GM12892 (cell line): ENCODE data around the gene GUCY2C.
"Not testable (repeated sequence)": the region's sequence is repeated elsewhere in the genome, so short reads cannot be mapped to it uniquely, and the experiment has no call there.

Source experiments
- DNase-seq: peaks from one replicate; pipeline ENCODE4 v3.0.0; 2011; ENCODE audit not compliant: insufficient read length
- FAIRE-seq: peaks from 2 replicates; lab custom pipeline; 2011; peaks lifted over from hg19 to GRCh38; lab: Jason Lieb, UNC
- POLR2A ChIP-seq: IDR thresholded peaks from 2 replicates; pipeline ENCODE4 v1.6.1; 2011; ENCODE audit warnings: low read depth, low read length, control low read depth
- POLR2AphosphoS5 ChIP-seq: IDR thresholded peaks from 2 replicates; pipeline ENCODE4 v1.6.1; 2011; ENCODE audit warnings: low read depth, low read length, control low read depth
- TAF1 ChIP-seq: IDR thresholded peaks from 2 replicates; pipeline ENCODE4 v1.6.1; 2011; ENCODE audit warnings: low read depth, mild to moderate bottlenecking, control low read depth, low read length, borderline replicate concordance

GUCY2C gene

GRCh38 chr12:14700935-14701334 is 4.5 kb upstream of the GUCY2C start:
- FAIRE-seq: no peak
- no peak for DNase-seq
- TF ChIP-seq TAF1: no peak

DNA sequence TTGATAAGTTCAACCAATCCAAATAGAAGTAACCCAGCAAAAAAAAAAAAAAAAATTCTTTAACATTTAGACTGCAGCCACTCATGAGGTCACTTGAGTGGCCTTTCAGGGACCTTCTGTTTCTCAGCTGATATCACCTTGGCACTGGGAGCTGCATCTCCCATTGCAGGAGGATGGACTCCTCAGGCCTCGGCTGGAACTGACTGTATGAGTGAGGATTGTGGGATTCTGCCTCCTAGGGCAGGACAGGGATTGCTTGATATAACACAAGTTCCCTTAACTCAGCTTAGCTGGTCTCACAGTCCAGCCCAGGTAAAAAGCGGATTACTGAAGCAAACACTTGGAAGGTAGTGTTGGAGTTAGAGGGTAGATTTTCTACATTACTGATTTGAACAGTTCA is 3.5 kb upstream of the GUCY2C start:
- TF ChIP-seq TAF1 (no peak), POLR2AphosphoS5 (no peak), POLR2A (no peak)
- DNase-seq (no peak), FAIRE-seq (no peak)

GRCh38 chr12:14698555-14698954 is 2.2 kb upstream of the GUCY2C start:
- TF ChIP-seq POLR2A (no peak), POLR2AphosphoS5 (no peak), TAF1 (no peak)
- FAIRE-seq (no peak), DNase-seq (no peak)

DNA sequence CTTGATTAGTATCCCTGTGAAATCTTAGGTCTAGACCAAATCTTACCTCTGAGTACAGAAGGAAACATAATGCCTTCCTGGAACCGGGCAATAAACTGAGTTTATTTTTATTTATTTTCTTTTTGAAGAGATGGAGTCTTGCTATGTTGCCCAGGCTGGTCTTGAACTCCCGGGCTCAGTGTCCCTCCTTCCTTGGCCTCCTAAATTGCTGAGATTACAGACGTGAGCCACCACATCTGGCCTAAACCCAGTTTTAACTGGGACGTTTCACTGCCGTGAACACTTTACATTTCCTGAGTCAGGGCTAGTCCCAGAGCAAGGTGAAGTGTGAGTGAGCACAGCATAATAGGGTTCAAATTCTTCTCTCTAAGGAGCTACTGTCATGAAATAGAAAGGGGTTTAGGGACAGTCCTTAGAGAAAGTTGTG is 671 bp downstream of the GUCY2C start:
- no peak for FAIRE-seq
- TF ChIP-seq TAF1 (no peak), POLR2A (no peak), POLR2AphosphoS5 (no peak)

GRCh38 chr12:14694970-14695369 is 1.4 kb downstream of the GUCY2C start:
- FAIRE-seq (no peak), DNase-seq (no peak)
- no peak for TF ChIP-seq POLR2A

More for the DNA sequence above, 671 bp downstream of the GUCY2C start:
- no peak for DNase-seq

- FAIRE-seq: no peak
- no peak for TF ChIP-seq POLR2A
- TF ChIP-seq POLR2AphosphoS5: no peak
- TF ChIP-seq TAF1: no peak
These were observed 2.2 kb downstream of the GUCY2C start for GRCh38 chr12:14694145-14694714.

GRCh38 chr12:14693116-14693515 is 3.3 kb downstream of the GUCY2C start:
- TF ChIP-seq TAF1 (no peak), POLR2A (no peak), POLR2AphosphoS5 (no peak)
- FAIRE-seq: no peak
- no peak for DNase-seq

More at GRCh38 chr12:14694145-14694714, 2.2 kb downstream of the GUCY2C start:
- no peak for DNase-seq

DNA sequence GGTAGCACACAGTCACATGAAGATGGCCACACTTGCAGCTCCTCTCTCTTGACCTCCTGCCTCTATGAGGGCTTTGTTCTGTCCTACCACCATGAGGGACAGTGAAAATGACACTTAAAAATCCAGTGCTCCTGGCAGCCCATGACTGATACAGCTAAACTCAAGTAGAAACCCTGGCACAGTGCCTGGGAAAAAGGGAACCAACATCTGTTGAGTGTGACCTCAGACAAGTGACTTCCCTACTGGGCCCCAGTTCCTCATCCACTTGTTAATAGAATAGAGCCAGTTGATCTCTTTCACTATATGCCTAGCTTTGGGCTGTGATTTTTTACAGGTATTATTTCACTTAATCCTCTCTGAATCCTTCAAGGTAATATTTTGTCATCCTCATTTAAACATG is 4.8 kb downstream of the GUCY2C start:
- DNase-seq (no peak), FAIRE-seq (no peak)
- TF ChIP-seq POLR2A (no peak), TAF1 (no peak), POLR2AphosphoS5 (no peak)

- FAIRE-seq: no peak
- TF ChIP-seq POLR2A (no peak), TAF1 (no peak), POLR2AphosphoS5 (no peak)
- no peak for DNase-seq
These were observed 6.4 kb downstream of the GUCY2C start for GRCh38 chr12:14689996-14690395.

GRCh38 chr12:14689144-14689543 is 7.3 kb downstream of the GUCY2C start:
- no peak for TF ChIP-seq TAF1
- TF ChIP-seq POLR2AphosphoS5: no peak
- TF ChIP-seq POLR2A: no peak
- FAIRE-seq: peak; percentile 33
- no peak for DNase-seq

DNA sequence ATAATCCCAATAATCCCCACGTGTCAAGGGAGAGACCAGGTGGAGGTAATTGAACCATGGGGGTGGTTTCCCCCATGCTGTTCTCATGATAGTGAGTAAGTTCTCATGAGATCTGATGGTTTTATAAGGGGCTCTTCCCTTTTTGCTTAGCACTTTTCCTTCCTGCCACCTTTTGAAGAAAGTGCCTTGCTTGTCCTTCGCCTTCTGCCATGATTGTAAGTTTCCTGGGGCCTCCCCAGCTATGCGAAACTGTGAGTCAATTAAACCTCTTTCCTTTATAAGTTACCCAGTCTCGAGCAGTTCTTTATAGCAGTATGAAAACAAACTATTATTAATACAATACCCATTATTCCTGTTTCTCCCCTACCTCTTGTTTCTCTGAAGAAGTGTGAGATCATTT is 14.2 kb downstream of the GUCY2C start:
- not testable (repeated sequence) for FAIRE-seq

GRCh38 chr12:14681625-14682024 is 14.8 kb downstream of the GUCY2C start:
- FAIRE-seq (no peak), DNase-seq (no peak)

More for the DNA sequence above, 14.2 kb downstream of the GUCY2C start:
- DNase-seq: not testable (repeated sequence)

GRCh38 chr12:14681190-14681589 is 15.2 kb downstream of the GUCY2C start:
- DNase-seq (no peak), FAIRE-seq (no peak)
- TF ChIP-seq TAF1 (no peak), POLR2A (no peak), POLR2AphosphoS5 (no peak)

More at GRCh38 chr12:14681625-14682024, 14.8 kb downstream of the GUCY2C start:
- TF ChIP-seq POLR2A (no peak), TAF1 (no peak), POLR2AphosphoS5 (no peak)
